ENCODE data around the gene BTAF1.

The BTAF1 gene

DNA sequence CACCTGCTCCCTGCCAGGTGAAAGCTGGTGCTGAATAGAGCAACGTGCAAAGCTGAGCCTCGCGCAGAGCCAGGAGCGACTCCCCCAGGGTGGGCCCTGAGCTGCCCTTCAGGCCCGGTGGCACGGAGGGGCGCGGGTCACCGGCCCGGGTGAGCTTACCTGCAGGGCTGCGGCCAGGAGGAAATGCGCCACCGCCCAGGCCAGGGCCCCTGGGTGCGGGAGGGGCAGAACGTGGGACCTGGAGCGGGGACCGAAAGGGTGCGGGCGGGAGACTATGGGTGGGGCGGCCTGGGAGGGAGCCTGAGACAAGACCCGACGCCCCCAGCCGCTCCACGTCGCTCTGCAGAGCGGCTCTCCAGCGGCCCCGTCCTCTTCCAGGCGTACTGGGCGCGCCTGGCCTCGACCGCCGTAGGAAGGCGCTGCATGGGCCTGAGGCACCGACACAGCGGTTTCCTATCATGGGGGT, 122.1 kb downstream of the BTAF1 start:
- TF ChIP-seq EZH2 (IDR thresholded peaks at IDR 0.05; ENCODE audit: borderline replicate concordance, low read length), result no peak
- H4K20me1 ChIP-seq (ENCODE audit: insufficient read depth, low read length), result no peaks in the 10 kb centered on the region
- no peaks in the 10 kb centered on the region for H3K9me2 ChIP-seq (ENCODE audit: low read depth, low read length)
- 0 out of 2 replicates have a peak, but pooled peaks cover 4% of the 10 kb centered on the region for H3F3A ChIP-seq (ENCODE audit: insufficient read depth, low read length)
- no peak overlapping the region for H3K27ac ChIP-seq (ENCODE audit: low read depth, low read length, poor library complexity, severe bottlenecking)
- no peaks in the 10 kb centered on the region for H3K9me3 ChIP-seq (ENCODE audit: low read length)
- no peak overlapping the region for H3K4me2 ChIP-seq (ENCODE audit: low read length)
- no peak overlapping the region for H3K9ac ChIP-seq (ENCODE audit: low read length)
- H3K4me1 ChIP-seq (ENCODE audit: insufficient read depth, low read length, severe bottlenecking), result peaks cover 32% of the 10 kb centered on the region
- no peak overlapping the region for H3K4me3 ChIP-seq (ENCODE audit: low read depth, low read length, poor library complexity, severe bottlenecking)
- H3K27me3 ChIP-seq (ENCODE audit: insufficient read depth, low read length), result no peaks in the 10 kb centered on the region
- no peaks in the 10 kb centered on the region for H3K36me3 ChIP-seq (ENCODE audit: insufficient read depth, low read length)
- H3K79me2 ChIP-seq (ENCODE audit: insufficient read depth, low read length), result no peaks in the 10 kb centered on the region
- H2AFZ ChIP-seq (ENCODE audit: low read length), result no peak overlapping the region

DNA sequence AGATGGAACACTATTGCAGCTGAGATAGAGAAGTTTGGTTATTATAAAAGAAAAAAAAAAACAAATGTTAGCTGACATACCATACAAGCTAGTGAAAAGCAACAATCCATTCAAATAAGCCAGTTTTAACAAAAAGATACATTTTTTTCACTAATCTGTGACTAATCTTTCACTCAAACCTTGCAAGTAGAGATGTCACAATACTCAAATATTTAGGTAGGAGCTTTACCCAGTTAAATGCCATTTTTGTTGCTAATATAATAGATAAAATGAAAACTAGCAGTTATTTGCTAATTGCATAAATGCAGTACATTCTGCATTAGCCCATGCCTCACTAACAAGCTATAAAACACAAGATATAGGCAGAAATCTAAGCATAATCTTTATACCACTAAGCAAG, 123.6 kb downstream of the BTAF1 start:
- Histone ChIP-seq H4K20me1 (ENCODE audit: insufficient read depth, low read length) (no peaks in the 10 kb centered on the region), H3K9me3 (ENCODE audit: low read length) (no peaks in the 10 kb centered on the region), H3F3A (ENCODE audit: insufficient read depth, low read length) (0 out of 2 replicates have a peak, but pooled peaks cover 4% of the 10 kb centered on the region), H3K4me2 (ENCODE audit: low read length) (no peak overlapping the region), H3K4me3 (ENCODE audit: low read depth, low read length, poor library complexity, severe bottlenecking) (no peak overlapping the region), H3K36me3 (ENCODE audit: insufficient read depth, low read length) (no peaks in the 10 kb centered on the region), H3K27ac (ENCODE audit: low read depth, low read length, poor library complexity, severe bottlenecking) (peak overlapping the region; percentile 92), H3K27me3 (ENCODE audit: insufficient read depth, low read length) (no peaks in the 10 kb centered on the region), H3K4me1 (ENCODE audit: insufficient read depth, low read length, severe bottlenecking) (peaks cover 32% of the 10 kb centered on the region), H2AFZ (ENCODE audit: low read length) (no peak overlapping the region), H3K79me2 (ENCODE audit: insufficient read depth, low read length) (no peaks in the 10 kb centered on the region), H3K9ac (ENCODE audit: low read length) (no peak overlapping the region), H3K9me2 (ENCODE audit: low read depth, low read length) (no peaks in the 10 kb centered on the region)
- TF ChIP-seq EZH2 (IDR thresholded peaks at IDR 0.05; ENCODE audit: borderline replicate concordance, low read length), result no peak
- TF ChIP-seq, protein P1, sequence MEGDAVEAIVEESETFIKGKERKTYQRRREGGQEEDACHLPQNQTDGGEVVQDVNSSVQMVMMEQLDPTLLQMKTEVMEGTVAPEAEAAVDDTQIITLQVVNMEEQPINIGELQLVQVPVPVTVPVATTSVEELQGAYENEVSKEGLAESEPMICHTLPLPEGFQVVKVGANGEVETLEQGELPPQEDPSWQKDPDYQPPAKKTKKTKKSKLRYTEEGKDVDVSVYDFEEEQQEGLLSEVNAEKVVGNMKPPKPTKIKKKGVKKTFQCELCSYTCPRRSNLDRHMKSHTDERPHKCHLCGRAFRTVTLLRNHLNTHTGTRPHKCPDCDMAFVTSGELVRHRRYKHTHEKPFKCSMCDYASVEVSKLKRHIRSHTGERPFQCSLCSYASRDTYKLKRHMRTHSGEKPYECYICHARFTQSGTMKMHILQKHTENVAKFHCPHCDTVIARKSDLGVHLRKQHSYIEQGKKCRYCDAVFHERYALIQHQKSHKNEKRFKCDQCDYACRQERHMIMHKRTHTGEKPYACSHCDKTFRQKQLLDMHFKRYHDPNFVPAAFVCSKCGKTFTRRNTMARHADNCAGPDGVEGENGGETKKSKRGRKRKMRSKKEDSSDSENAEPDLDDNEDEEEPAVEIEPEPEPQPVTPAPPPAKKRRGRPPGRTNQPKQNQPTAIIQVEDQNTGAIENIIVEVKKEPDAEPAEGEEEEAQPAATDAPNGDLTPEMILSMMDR (IDR thresholded peaks at IDR 0.05; ENCODE audit: low read length), result no peak

DNA sequence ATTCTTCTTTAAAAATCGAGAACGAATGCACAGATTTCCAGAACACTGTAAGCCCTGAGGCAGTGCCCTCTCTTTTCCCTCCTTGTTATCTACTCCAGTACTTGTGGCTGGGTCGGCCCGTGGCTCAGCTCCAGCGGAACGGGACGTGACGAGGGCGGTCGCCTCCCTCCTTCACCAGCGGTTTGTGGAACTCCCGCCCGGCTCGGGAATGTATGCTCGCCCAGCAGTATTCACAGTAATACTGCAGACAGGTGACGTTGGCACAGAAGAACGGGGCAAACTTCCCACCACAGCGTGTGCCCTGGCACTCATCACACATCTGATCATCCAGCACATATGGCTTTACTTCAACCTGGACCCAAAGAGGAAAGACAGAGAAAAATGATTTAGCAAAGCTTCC, 128.5 kb downstream of the BTAF1 start:
- no peaks in the 10 kb centered on the region for H4K20me1 ChIP-seq (ENCODE audit: insufficient read depth, low read length)
- TF ChIP-seq EZH2 (IDR thresholded peaks at IDR 0.05; ENCODE audit: borderline replicate concordance, low read length), result no peak
- TF ChIP-seq, protein P1 (IDR thresholded peaks at IDR 0.05; ENCODE audit: low read length), result no peak
- no peaks in the 10 kb centered on the region for H3K9me3 ChIP-seq (ENCODE audit: low read length)

DNA sequence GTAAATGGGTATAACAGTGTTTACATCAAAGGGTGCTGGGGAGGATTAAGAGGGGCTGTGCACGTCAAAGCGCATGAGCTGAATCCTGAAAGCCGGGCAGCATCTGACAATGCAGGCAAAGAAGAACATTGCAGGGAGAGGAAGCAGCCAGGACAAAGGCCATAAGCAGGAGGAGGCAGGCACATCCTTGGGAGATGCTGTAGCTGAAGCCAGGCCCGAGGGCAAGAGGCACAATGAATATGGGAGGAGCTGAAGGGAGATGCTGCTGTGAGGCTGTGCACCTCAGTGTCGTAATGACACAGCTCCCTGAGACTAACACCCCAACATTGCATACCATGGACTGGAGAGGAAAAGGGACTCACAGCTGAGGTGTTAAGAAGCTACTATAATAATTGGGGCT, 129.2 kb downstream of the BTAF1 start:
- H3K27me3 ChIP-seq (ENCODE audit: insufficient read depth, low read length), result no peaks in the 10 kb centered on the region
- H3K36me3 ChIP-seq (ENCODE audit: insufficient read depth, low read length), result no peaks in the 10 kb centered on the region
- no peaks in the 10 kb centered on the region for H3K9me2 ChIP-seq (ENCODE audit: low read depth, low read length)
- no peaks in the 10 kb centered on the region for H3K9me3 ChIP-seq (ENCODE audit: low read length)
- 0 out of 2 replicates have a peak, but pooled peaks cover 4% of the 10 kb centered on the region for H3F3A ChIP-seq (ENCODE audit: insufficient read depth, low read length)
- TF ChIP-seq, protein P1 (IDR thresholded peaks at IDR 0.05; ENCODE audit: low read length), result no peak
- no peak for TF ChIP-seq EZH2 (IDR thresholded peaks at IDR 0.05; ENCODE audit: borderline replicate concordance, low read length)
- H3K4me1 ChIP-seq (ENCODE audit: insufficient read depth, low read length, severe bottlenecking), result peaks cover 32% of the 10 kb centered on the region
- H3K4me3 ChIP-seq (ENCODE audit: low read depth, low read length, poor library complexity, severe bottlenecking), result no peak overlapping the region
- H4K20me1 ChIP-seq (ENCODE audit: insufficient read depth, low read length), result no peaks in the 10 kb centered on the region
- no peak overlapping the region for H2AFZ ChIP-seq (ENCODE audit: low read length)
- no peak overlapping the region for H3K27ac ChIP-seq (ENCODE audit: low read depth, low read length, poor library complexity, severe bottlenecking)
- H3K79me2 ChIP-seq (ENCODE audit: insufficient read depth, low read length), result no peaks in the 10 kb centered on the region
- no peak overlapping the region for H3K9ac ChIP-seq (ENCODE audit: low read length)
- no peak overlapping the region for H3K4me2 ChIP-seq (ENCODE audit: low read length)

More for the DNA sequence above, 128.5 kb downstream of the BTAF1 start:
- H3K4me1 ChIP-seq (ENCODE audit: insufficient read depth, low read length, severe bottlenecking), result peaks cover 39% of the 10 kb centered on the region
- H3K4me3 ChIP-seq (ENCODE audit: low read depth, low read length, poor library complexity, severe bottlenecking), result no peak overlapping the region
- H2AFZ ChIP-seq (ENCODE audit: low read length), result no peak overlapping the region
- H3K79me2 ChIP-seq (ENCODE audit: insufficient read depth, low read length), result no peaks in the 10 kb centered on the region
- H3K4me2 ChIP-seq (ENCODE audit: low read length), result no peak overlapping the region
- no peaks in the 10 kb centered on the region for H3K27me3 ChIP-seq (ENCODE audit: insufficient read depth, low read length)
- no peaks in the 10 kb centered on the region for H3K9me2 ChIP-seq (ENCODE audit: low read depth, low read length)
- H3K36me3 ChIP-seq (ENCODE audit: insufficient read depth, low read length), result no peaks in the 10 kb centered on the region
- H3K9ac ChIP-seq (ENCODE audit: low read length), result no peak overlapping the region
- no peak overlapping the region for H3K27ac ChIP-seq (ENCODE audit: low read depth, low read length, poor library complexity, severe bottlenecking)
- H3F3A ChIP-seq (ENCODE audit: insufficient read depth, low read length), result 0 out of 2 replicates have a peak, but pooled peaks cover 4% of the 10 kb centered on the region

Measured in OCI-LY1 (cell line).